Endothelial cell of umbilical vein (primary cell): ENCODE results near the gene JAZF1. TPM values are rescaled to one million over a fixed set of nuclear protein-coding genes. Genes with fewer than 3 reads are reported as not detected.

ENCODE experiments used
- BruUV-seq: library from RNA; stranded (reverse); fragments of 400-500 nt; replicated peaks from 2 replicates; lab custom pipeline; 2021; lab: Mats Ljungman, UMichigan
- CTCF ChIA-PET: fragments of 300-600, 350-600 bp; sonication (Branson Sonifier 250); formaldehyde crosslinking; loops from one replicate; lab custom pipeline; 2021; ENCODE audit warnings: antibody characterized with exemption, inconsistent platforms; lab: Charles Lee
- POLR2A ChIA-PET: fragments of 300-600, 350-600 bp; sonication (Branson Sonifier 250); formaldehyde crosslinking; loops from one replicate; lab custom pipeline; 2021; ENCODE audit warnings: antibody characterized with exemption, inconsistent platforms; lab: Charles Lee
- DNase-seq: peaks from one replicate; pipeline ENCODE4 v3.0.0-alpha.2; 2011; ENCODE audit warnings: low read depth, low spot score
- FAIRE-seq: peaks from 2 replicates; lab custom pipeline; 2011; peaks lifted over from hg19 to GRCh38; lab: Jason Lieb, UNC
- H2AFZ ChIP-seq: 2 replicates; pipeline ENCODE4 v1.6.0; 2012; ENCODE audit warnings: low read depth, low read length, control low read depth, inconsistent platforms
- H3K27ac ChIP-seq: 2 replicates; pipeline ENCODE4 v1.5.1; 2011; ENCODE audit warnings: low read depth, mild to moderate bottlenecking, control low read depth, low read length, moderate library complexity; ENCODE audit not compliant: insufficient read depth
- H3K27me3 ChIP-seq, 2 experiments: 2 replicates each; pipeline versions ENCODE4 v1.6.0 to v1.6.1; 2011; ENCODE audit warnings: low read length in 2 of 2, mixed read lengths in 1 of 2; ENCODE audit not compliant: control insufficient read depth in 2 of 2, insufficient read depth in 2 of 2
- H3K36me3 ChIP-seq, 2 experiments: 2 replicates in 1 of 2; 3 replicates in 1 of 2; pipeline ENCODE4 v1.5.1; 2011; ENCODE audit warnings: low read length in 2 of 2, mild to moderate bottlenecking in 1 of 2, moderate library complexity in 1 of 2; ENCODE audit not compliant: control insufficient read depth in 2 of 2, insufficient read depth in 2 of 2; ENCODE audit errors: extremely low read depth in 1 of 2
- H3K4me1 ChIP-seq: 3 replicates; pipeline ENCODE4 v1.5.1; 2011; ENCODE audit warnings: mild to moderate bottlenecking, low read length; ENCODE audit not compliant: control insufficient read depth, insufficient read depth; ENCODE audit errors: extremely low read depth
- H3K4me2 ChIP-seq: 2 replicates; pipeline ENCODE4 v1.6.1; 2011; ENCODE audit warnings: low read length, control low read depth, mixed read lengths; ENCODE audit not compliant: insufficient read depth
- H3K4me3 ChIP-seq, 3 experiments: fragments of 200-600 bp in 1 of 3; sonication (generic), shearing (Covaris generic) in 1 of 3; replicated peaks in 1 of 3; 2 replicates each; pipeline ENCODE4 v1.5.1; 2011 to 2016; ENCODE audit warnings: control low read depth in 3 of 3, low read length in 3 of 3, mild to moderate bottlenecking in 2 of 3, inconsistent platforms in 1 of 3, low read depth in 1 of 3, moderate library complexity in 1 of 3; ENCODE audit not compliant: insufficient read depth in 1 of 3
- H3K79me2 ChIP-seq: 2 replicates; pipeline ENCODE4 v1.6.0; 2012; ENCODE audit warnings: low read length, inconsistent platforms; ENCODE audit not compliant: control insufficient read depth, insufficient read depth
- H3K9ac ChIP-seq: replicated peaks from 2 replicates; pipeline ENCODE3; 2011; ENCODE audit warnings: low read length, control low read depth; ENCODE audit not compliant: insufficient read depth; ENCODE audit errors: extremely low read depth
- H3K9me1 ChIP-seq: replicated peaks from 3 replicates; pipeline ENCODE4 v1.6.0; 2011; ENCODE audit warnings: mild to moderate bottlenecking, low read length; ENCODE audit not compliant: control insufficient read depth, insufficient read depth; ENCODE audit errors: extremely low read depth
- H3K9me3 ChIP-seq: replicated peaks from 2 replicates; pipeline ENCODE4 v1.5.1; 2012; ENCODE audit warnings: low read length, inconsistent platforms; ENCODE audit not compliant: control insufficient read depth, insufficient read depth
- H4K20me1 ChIP-seq: replicated peaks from 2 replicates; pipeline ENCODE3; 2011; ENCODE audit warnings: mild to moderate bottlenecking, low read length; ENCODE audit not compliant: control insufficient read depth, insufficient read depth; ENCODE audit errors: extremely low read depth
- EZH2 ChIP-seq: IDR thresholded peaks from 2 replicates; pipeline ENCODE4 v1.6.1; 2012; ENCODE audit warnings: borderline replicate concordance, low read depth, mild to moderate bottlenecking, moderate library complexity, low read length, inconsistent platforms; ENCODE audit not compliant: severe bottlenecking
- FOS ChIP-seq: IDR thresholded peaks from 2 replicates; pipeline ENCODE4 v1.6.1; 2011; ENCODE audit warnings: mild to moderate bottlenecking, low read length, moderate library complexity, borderline replicate concordance; ENCODE audit not compliant: insufficient read depth
- GATA2 ChIP-seq: IDR thresholded peaks from 2 replicates; pipeline ENCODE4 v1.7.0; 2011; ENCODE audit warnings: low read depth, mild to moderate bottlenecking, moderate library complexity, mixed read lengths, low read length; ENCODE audit not compliant: insufficient read length, insufficient read depth
- JUN ChIP-seq: IDR thresholded peaks from 2 replicates; pipeline ENCODE4 v1.6.1; 2011; ENCODE audit warnings: borderline replicate concordance, low read depth; ENCODE audit not compliant: insufficient read length, insufficient read depth
- MYC ChIP-seq: IDR thresholded peaks from one replicate; pipeline ENCODE4 v1.6.1; 2011; ENCODE audit warnings: mild to moderate bottlenecking, low read depth, low read length
- POLR2A ChIP-seq: IDR thresholded peaks from 2 replicates; pipeline ENCODE4 v1.6.1; 2012; ENCODE audit warnings: low read depth, mild to moderate bottlenecking, control low read depth, low read length
- POLR2AphosphoS5 ChIP-seq: IDR thresholded peaks from 2 replicates; pipeline ENCODE4 v1.6.1; 2012; ENCODE audit warnings: low read depth, mild to moderate bottlenecking, control low read depth, low read length, moderate library complexity; ENCODE audit not compliant: insufficient read depth
- dilution Hi-C: fragments of 300-500 bp; cut with MboI; formaldehyde crosslinking; loops from one replicate; pipeline ENCODE4 v1.15.0; 2019; ENCODE audit warnings: low sequenced_read_pairs; ENCODE audit not compliant: extremely low pct_ligation_motif_present
- intact Hi-C: fragments of 100-400 bp; cut with micrococcal nuclease; formaldehyde crosslinking; loops from one replicate; pipeline ENCODE4 v1.10.0; 2022
- polyA plus RNA-seq, 4 experiments: library from polyadenylated mRNA; depleted of rRNA in 3 of 4; stranded (reverse) in 3 of 4; unstranded in 1 of 4; fragments of >200 nt; gene quantifications; 2 replicates each; pipeline versions ENCODE4 v1.2.1 to v1.2.3, GENCODE V29; 2011 to 2012; ENCODE audit warnings: missing spikeins in 1 of 4
- total RNA-seq: library from RNA; stranded (reverse); gene quantifications from 2 replicates; pipeline ENCODE4 v1.2.3, GENCODE V29; 2021
- TF ChIP-seq, protein P1 (sequence below): IDR thresholded peaks from 2 replicates; pipeline ENCODE4 v1.6.1; 2011; ENCODE audit not compliant: insufficient read depth, insufficient read length
- TF ChIP-seq, protein P2 (sequence below), 2 donors: IDR thresholded peaks; 1 replicate in 1 of 2; 2 replicates in 1 of 2; pipeline ENCODE4 v1.5.1; 2011; ENCODE audit warnings: low read length in 2 of 2, mild to moderate bottlenecking in 2 of 2, moderate library complexity in 2 of 2, control low read depth in 1 of 2, inconsistent platforms in 1 of 2, low read depth in 1 of 2; ENCODE audit not compliant: insufficient read depth in 1 of 2; ENCODE audit errors: extremely low read depth in 1 of 2

The JAZF1 gene
- total and polyA plus RNA-seq, 2 donors (not counting 3 experiments of a cell fraction or from before 2014, with no cell fraction given) = 2.5 to 16.9 TPM

DNA sequence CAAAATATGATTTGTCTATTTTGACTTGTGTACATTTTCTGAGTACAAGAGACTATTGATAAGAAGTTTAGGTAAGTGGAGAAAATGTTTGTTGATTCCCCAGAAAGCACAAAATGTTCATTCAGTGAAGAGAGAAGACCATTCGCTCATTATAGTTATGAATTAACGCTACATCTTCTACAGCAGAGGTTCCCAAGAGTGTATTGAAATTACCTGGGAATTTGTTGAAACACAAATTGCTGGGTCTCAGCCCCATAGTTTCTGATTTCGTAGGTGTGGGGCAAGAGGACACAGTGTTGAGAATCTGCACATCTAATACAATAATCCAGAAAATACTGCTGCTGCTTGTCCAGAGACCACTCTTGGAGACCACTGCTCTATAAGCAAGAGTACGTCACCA lies 24.2 kb downstream of the JAZF1 start:
- Histone ChIP-seq H3K27me3 (no peaks in the 10 kb centered on the region), H4K20me1 (no peaks in the 10 kb centered on the region), H2AFZ (no peak overlapping the region), H3K4me2 (no peak overlapping the region), H3K9me1 (no peaks in the 10 kb centered on the region), H3K4me1 (peaks cover 25% of the 10 kb centered on the region), H3K9ac (no peak overlapping the region), H3K79me2 (peaks cover 4% of the 10 kb centered on the region), H3K27ac (no peak overlapping the region), H3K36me3 (no peaks in the 10 kb centered on the region), H3K4me3 (no peak overlapping the region), H3K9me3 (no peaks in the 10 kb centered on the region)
- POLR2A ChIA-PET = no interaction called here
- DNase-seq = no peak
- BruUV-seq = no TSS peak
- TF ChIP-seq POLR2AphosphoS5 (no peak), POLR2A (no peak), FOS (no peak)
- TF ChIP-seq, protein P1, sequence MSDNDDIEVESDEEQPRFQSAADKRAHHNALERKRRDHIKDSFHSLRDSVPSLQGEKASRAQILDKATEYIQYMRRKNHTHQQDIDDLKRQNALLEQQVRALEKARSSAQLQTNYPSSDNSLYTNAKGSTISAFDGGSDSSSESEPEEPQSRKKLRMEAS = no peak
- dilution Hi-C loops (no loop called here), intact Hi-C loops (no loop called here)
- CTCF ChIA-PET = no interaction called here
- FAIRE-seq = no peak

DNA sequence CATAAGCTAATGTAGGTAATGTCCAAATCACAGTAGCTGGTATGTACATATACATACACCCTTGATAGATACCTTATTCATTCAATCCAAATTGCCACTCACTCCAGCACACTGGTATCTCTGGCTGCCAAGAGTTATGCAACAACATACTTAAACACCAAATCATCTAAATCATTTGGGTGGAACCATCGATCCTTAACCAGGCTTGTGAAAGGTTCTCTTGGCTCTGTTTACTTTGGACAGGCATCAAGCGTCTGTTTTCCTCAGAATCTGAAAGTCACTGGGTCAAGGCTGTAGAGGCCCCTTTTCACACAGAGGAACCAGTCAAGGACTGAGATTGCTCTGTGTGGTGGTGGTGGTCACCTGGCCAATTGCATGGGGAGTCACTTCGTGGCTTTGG lies 24.6 kb downstream of the JAZF1 start:
- H3K27ac ChIP-seq = no peak overlapping the region
- dilution Hi-C loops (no loop called here), intact Hi-C loops (no loop called here)
- H3K27me3 ChIP-seq = no peaks in the 10 kb centered on the region
- H3K4me1 ChIP-seq = peaks cover 26% of the 10 kb centered on the region
- H4K20me1 ChIP-seq = no peaks in the 10 kb centered on the region
- BruUV-seq = no TSS peak
- H3K36me3 ChIP-seq = no peaks in the 10 kb centered on the region
- peaks cover 4% of the 10 kb centered on the region for H3K79me2 ChIP-seq
- H3K4me2 ChIP-seq = no peak overlapping the region
- no peaks in the 10 kb centered on the region for H3K9me1 ChIP-seq
- no peak overlapping the region for H3K4me3 ChIP-seq
- FAIRE-seq (no peak), DNase-seq (no peak)
- POLR2A ChIA-PET = no interaction called here
- CTCF ChIA-PET = no interaction called here
- no peak overlapping the region for H2AFZ ChIP-seq
- H3K9me3 ChIP-seq = no peaks in the 10 kb centered on the region
- TF ChIP-seq POLR2AphosphoS5 = no peak
- TF ChIP-seq, protein P1 = no peak
- no peak for TF ChIP-seq POLR2A
- TF ChIP-seq, protein P2, sequence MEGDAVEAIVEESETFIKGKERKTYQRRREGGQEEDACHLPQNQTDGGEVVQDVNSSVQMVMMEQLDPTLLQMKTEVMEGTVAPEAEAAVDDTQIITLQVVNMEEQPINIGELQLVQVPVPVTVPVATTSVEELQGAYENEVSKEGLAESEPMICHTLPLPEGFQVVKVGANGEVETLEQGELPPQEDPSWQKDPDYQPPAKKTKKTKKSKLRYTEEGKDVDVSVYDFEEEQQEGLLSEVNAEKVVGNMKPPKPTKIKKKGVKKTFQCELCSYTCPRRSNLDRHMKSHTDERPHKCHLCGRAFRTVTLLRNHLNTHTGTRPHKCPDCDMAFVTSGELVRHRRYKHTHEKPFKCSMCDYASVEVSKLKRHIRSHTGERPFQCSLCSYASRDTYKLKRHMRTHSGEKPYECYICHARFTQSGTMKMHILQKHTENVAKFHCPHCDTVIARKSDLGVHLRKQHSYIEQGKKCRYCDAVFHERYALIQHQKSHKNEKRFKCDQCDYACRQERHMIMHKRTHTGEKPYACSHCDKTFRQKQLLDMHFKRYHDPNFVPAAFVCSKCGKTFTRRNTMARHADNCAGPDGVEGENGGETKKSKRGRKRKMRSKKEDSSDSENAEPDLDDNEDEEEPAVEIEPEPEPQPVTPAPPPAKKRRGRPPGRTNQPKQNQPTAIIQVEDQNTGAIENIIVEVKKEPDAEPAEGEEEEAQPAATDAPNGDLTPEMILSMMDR (IDR thresholded peaks at IDR 0.05; ENCODE audit: extremely low read depth in 1 of 2, insufficient read depth in 1 of 2, low read depth in 1 of 2, low read length in 2 of 2) = no peak
- TF ChIP-seq GATA2 = no peak
- TF ChIP-seq MYC = no peak
- TF ChIP-seq EZH2 = no peak
- TF ChIP-seq FOS = no peak
- TF ChIP-seq JUN = no peak
- no peak overlapping the region for H3K9ac ChIP-seq
